Measurements from ENCODE around the gene TET2. TPM values are rescaled to one million over a fixed set of nuclear protein-coding genes. Genes with fewer than 3 reads are reported as not detected.

TET2 gene
- total and polyA plus RNA-seq, 2 of the 4 experiments (the other 2 are of a cell fraction): 5.6 to 25.3 TPM

GRCh38 chr4:105137121-105137875 is 9.4 kb upstream of the TET2 start:
- BruUV-seq (replicated peaks): no TSS peak
- in situ Hi-C loops (cut with MboI; ENCODE audit: low sequenced_read_pairs) (no loop called here), intact Hi-C loops (cut with micrococcal nuclease) (no loop called here), dilution Hi-C loops (cut with HindIII; ENCODE audit: low sequenced_read_pairs, unreplicated experiment) (no loop called here)
- Histone ChIP-seq H3K36me3 (ENCODE audit: control insufficient read depth, insufficient read depth, low read length) (no peaks in the 10 kb centered on the region), H3K56ac (ENCODE audit: extremely low read depth, insufficient read depth, low read length) (no peak overlapping the region), H2BK15ac (ENCODE audit: low read depth, low read length) (no peak overlapping the region), H3K23ac (ENCODE audit: low read depth, low read length) (no peak overlapping the region), H2BK5ac (ENCODE audit: low read depth, low read length, poor library complexity, severe bottlenecking) (no peak overlapping the region), H3K4me3 (ENCODE audit: insufficient read depth, low read depth, low read length) (no peak overlapping the region), H3K79me1 (ENCODE audit: low read depth in 1 of 2, low read length in 2 of 2) (no peaks in the 10 kb centered on the region), H2BK20ac (ENCODE audit: low read depth, low read length) (no peak overlapping the region), H2AK5ac (ENCODE audit: low read depth, low read length) (no peak overlapping the region), H2BK120ac (ENCODE audit: low read depth, low read length) (no peak overlapping the region), H4K8ac (ENCODE audit: low read depth in 2 of 2, low read length in 2 of 2) (no peak overlapping the region), H4K91ac (ENCODE audit: insufficient read depth, low read depth, low read length) (no peak overlapping the region), H3K9me1 (ENCODE audit: insufficient read depth, low read length) (no peaks in the 10 kb centered on the region), H2AFZ (replicated peaks; ENCODE audit: low read length, poor library complexity) (no peak overlapping the region), H3K18ac (ENCODE audit: low read depth, low read length) (no peak overlapping the region), H2AK9ac (replicated peaks; ENCODE audit: low read depth, low read length, poor library complexity) (no peak overlapping the region), H4K20me1 (ENCODE audit: insufficient read depth, low read length) (no peaks in the 10 kb centered on the region), H3K27ac (ENCODE audit: insufficient read depth, low read length) (no peak overlapping the region), H3K9ac (ENCODE audit: low read depth, low read length) (no peak overlapping the region), H4K5ac (ENCODE audit: low read depth, low read length) (no peak overlapping the region), H3K4me1 (ENCODE audit: control insufficient read depth, insufficient read depth, low read length) (no peaks in the 10 kb centered on the region), H3K4ac (ENCODE audit: low read depth, low read length) (no peak overlapping the region), H3K27me3 (ENCODE audit: control insufficient read depth, insufficient read depth, low read length) (no peaks in the 10 kb centered on the region), H3K9me3 (ENCODE audit: control insufficient read depth, insufficient read depth, low read length) (no peaks in the 10 kb centered on the region), H3K14ac (replicated peaks; ENCODE audit: low read depth, low read length) (no peak overlapping the region), H3K4me2 (ENCODE audit: low read depth, low read length) (no peak overlapping the region)
- ChIA-PET CTCF (no interaction called here), POLR2A (ENCODE audit: unreplicated experiment) (no interaction called here)
- WGBS, 2 experiments (ENCODE audit: extremely low coverage in 2 of 2, insufficient read length in 1 of 2): no CpG with 5 or more reads among the region's 5 CpGs
- no peak for TF ChIP-seq ELK1 (IDR thresholded peaks at IDR 0.05; ENCODE audit: borderline replicate concordance, low read depth, low read length)
- TF ChIP-seq CHD1 (IDR thresholded peaks at IDR 0.05; ENCODE audit: low read depth, low read length): no peak
- TF ChIP-seq MXI1 (IDR thresholded peaks at IDR 0.05; ENCODE audit: borderline replicate concordance, low read depth, low read length): no peak
- no peak for TF ChIP-seq MAZ (IDR thresholded peaks at IDR 0.05; ENCODE audit: borderline replicate concordance, low read depth, low read length)
- TF ChIP-seq, protein P1, sequence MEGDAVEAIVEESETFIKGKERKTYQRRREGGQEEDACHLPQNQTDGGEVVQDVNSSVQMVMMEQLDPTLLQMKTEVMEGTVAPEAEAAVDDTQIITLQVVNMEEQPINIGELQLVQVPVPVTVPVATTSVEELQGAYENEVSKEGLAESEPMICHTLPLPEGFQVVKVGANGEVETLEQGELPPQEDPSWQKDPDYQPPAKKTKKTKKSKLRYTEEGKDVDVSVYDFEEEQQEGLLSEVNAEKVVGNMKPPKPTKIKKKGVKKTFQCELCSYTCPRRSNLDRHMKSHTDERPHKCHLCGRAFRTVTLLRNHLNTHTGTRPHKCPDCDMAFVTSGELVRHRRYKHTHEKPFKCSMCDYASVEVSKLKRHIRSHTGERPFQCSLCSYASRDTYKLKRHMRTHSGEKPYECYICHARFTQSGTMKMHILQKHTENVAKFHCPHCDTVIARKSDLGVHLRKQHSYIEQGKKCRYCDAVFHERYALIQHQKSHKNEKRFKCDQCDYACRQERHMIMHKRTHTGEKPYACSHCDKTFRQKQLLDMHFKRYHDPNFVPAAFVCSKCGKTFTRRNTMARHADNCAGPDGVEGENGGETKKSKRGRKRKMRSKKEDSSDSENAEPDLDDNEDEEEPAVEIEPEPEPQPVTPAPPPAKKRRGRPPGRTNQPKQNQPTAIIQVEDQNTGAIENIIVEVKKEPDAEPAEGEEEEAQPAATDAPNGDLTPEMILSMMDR (conservative IDR thresholded peaks at IDR 0.05; ENCODE audit: low read depth, low read length): no peak
- TF ChIP-seq POLR2A (IDR thresholded peaks at IDR 0.05; ENCODE audit: low read depth, low read length): no peak
- TF ChIP-seq BHLHE40 (IDR thresholded peaks at IDR 0.05; ENCODE audit: low read depth, low read length): no peak
- no peak for TF ChIP-seq FOS (IDR thresholded peaks at IDR 0.05; ENCODE audit: low read depth, low read length)
- no peak for TF ChIP-seq SMC3 (IDR thresholded peaks at IDR 0.05; ENCODE audit: low read depth, low read length)
- TF ChIP-seq MAFK (IDR thresholded peaks at IDR 0.05; ENCODE audit: low read depth, low read length): no peak
- no peak for TF ChIP-seq RAD21 (IDR thresholded peaks at IDR 0.05; ENCODE audit: low read length)
- DNase-seq: no peak
- ATAC-seq (ENCODE audit: low read depth): no peak
